Stomach (tissue), 9 donors: ENCODE measurements around the gene UPF2. TPM values are rescaled to one million over a fixed set of nuclear protein-coding genes. Genes with fewer than 3 reads are reported as not detected.
A peak's percentile ranks its signal among the peaks of the same experiment; 100 is the strongest.

ENCODE experiments used
- DNase-seq, 2 donors: peaks; one replicate each; pipeline versions ENCODE4 v3.0.0 to v3.0.0-alpha.2; 2013 to 2019
- H3K27ac ChIP-seq, 5 donors: fragments of 200-600 bp in 4 of 5; sonication (generic) in 4 of 5; one replicate each; pipeline ENCODE4 v1.5.1; 2013 to 2019; ENCODE audit warnings: mild to moderate bottlenecking in 1 of 5, moderate library complexity in 1 of 5
- H3K27me3 ChIP-seq, 3 donors: fragments of 200-600 bp; sonication (generic); one replicate each; pipeline ENCODE4 v1.5.1; 2017 to 2019; ENCODE audit warnings: mixed run types in 1 of 3
- H3K36me3 ChIP-seq, 4 donors: fragments of 200-600 bp; sonication (generic); 1 replicate in 3 of 4; 2 replicates in 1 of 4; pipeline ENCODE4 v1.5.1; 2016 to 2019
- H3K4me1 ChIP-seq, 4 donors: fragments of 200-600 bp; sonication (generic); one replicate each; pipeline ENCODE4 v1.5.1; 2016 to 2019
- H3K4me3 ChIP-seq, 4 donors: fragments of 200-600 bp; sonication (generic) in 3 of 4; one replicate each; pipeline ENCODE4 v1.5.1; 2016 to 2019; ENCODE audit warnings: mild to moderate bottlenecking in 1 of 4
- H3K9me3 ChIP-seq, 4 donors: fragments of 200-600 bp; sonication (generic); one replicate each; pipeline ENCODE4 v1.5.1; 2016 to 2019
- CTCF ChIP-seq, 7 experiments: fragments of 450-650 bp in 4 of 7; fragments of 200-600 bp in 3 of 7; sonication (generic) in 3 of 7; IDR thresholded peaks; one replicate each; pipeline ENCODE4 v1.5.1; 2016 to 2019; ENCODE audit warnings: antibody characterized with exemption in 7 of 7, control low read depth in 2 of 7, mild to moderate bottlenecking in 1 of 7
- EP300 ChIP-seq: sonication (generic); formaldehyde crosslinking; IDR thresholded peaks from one replicate; pipeline ENCODE4 v1.6.1; 2017; ENCODE audit warnings: antibody characterized with exemption
- POLR2A ChIP-seq, 4 donors: fragments of 450-650 bp; IDR thresholded peaks; one replicate each; pipeline ENCODE4 v1.6.1; 2016; ENCODE audit warnings: antibody characterized with exemption in 4 of 4, control low read depth in 2 of 4, mild to moderate bottlenecking in 1 of 4, moderate library complexity in 1 of 4
- POLR2AphosphoS5 ChIP-seq, 3 donors: sonication (generic); formaldehyde crosslinking; IDR thresholded peaks; one replicate each; pipeline ENCODE4 v1.6.1; 2016; ENCODE audit warnings: antibody characterized with exemption in 3 of 3
- WGBS, 5 donors: extraction: QIAGEN DNeasy Blood & Tissue Kit in 3 of 5; methylation state at CpG; one replicate each; pipeline versions ENCODE4 v1.1.5 to v1.1.7; 2013 to 2018; 5-methylcytosine and 5-hydroxymethylcytosine counted together
- intact Hi-C: fragments of 100-400 bp; cut with DNase I; formaldehyde crosslinking; loops from one replicate; pipeline ENCODE4 v1.15.1; 2023; ENCODE audit warnings: low total_unique reads
- polyA plus RNA-seq, 3 donors: library from polyadenylated mRNA; stranded (reverse); fragments of 200-250 nt; gene quantifications; one replicate each; pipeline ENCODE4 v1.2.3, GENCODE V29; 2013
- total RNA-seq, 5 donors: library from RNA; depleted of rRNA; stranded (reverse); fragments of >200 nt; gene quantifications; one replicate each; pipeline versions ENCODE4 v1.1.0 to v1.2.3, GENCODE V29; 2014 to 2016
- donor health status: healthy with polysubstance abuse.
- donor health status: Bipolar disorder and iron deficiency.
- donor health status: healthy.

The UPF2 gene
- total and polyA plus RNA-seq, 8 donors: 8.7 to 48.6 (median 17.2) TPM

- H3K27ac ChIP-seq: no peak overlapping the region
- TF ChIP-seq CTCF (IDR thresholded peaks at IDR 0.05): no peak
- TF ChIP-seq EP300: no peak
- no peak overlapping the region for H3K4me3 ChIP-seq
- intact Hi-C loops: no loop called here
- DNase-seq: no peak
- 94 to 98% (median 97%) methylated on average over 4 of the region's 4 CpGs for WGBS, 5 donors
- peaks cover 56 to 100% (median 99%) of the 10 kb centered on the region in 4 donors for H3K36me3 ChIP-seq
- no peaks in the 10 kb centered on the region for H3K4me1 ChIP-seq
- no peaks in the 10 kb centered on the region for H3K9me3 ChIP-seq
- H3K27me3 ChIP-seq: no peaks in the 10 kb centered on the region
Measured at GRCh38 chr10:11959966-11960365, 82.6 kb downstream of the UPF2 start.

- Histone ChIP-seq H3K4me1 (no peaks in the 10 kb centered on the region), H3K9me3 (no peaks in the 10 kb centered on the region), H3K27me3 (no peaks in the 10 kb centered on the region), H3K36me3 (peaks cover 48 to 100% (median 99%) of the 10 kb centered on the region in 4 donors), H3K27ac (no peak overlapping the region), H3K4me3 (no peak overlapping the region)
- TF ChIP-seq POLR2AphosphoS5 (IDR thresholded peaks at IDR 0.05): no peak
- no peak for TF ChIP-seq EP300
- TF ChIP-seq CTCF (IDR thresholded peaks at IDR 0.05): no peak
- TF ChIP-seq POLR2A (IDR thresholded peaks at IDR 0.05): no peak
- WGBS, 5 donors: 64 to 85% (median 72%) methylated on average over 7 of the region's 7 CpGs
- intact Hi-C loops: no loop called here
- DNase-seq: peak in 1 of 2 donors; percentile 41
Measured at GRCh38 chr10:11958956-11959355, 83.7 kb downstream of the UPF2 start.

- H3K36me3 ChIP-seq: peaks cover 7 to 89% (median 84%) of the 10 kb centered on the region in 4 donors
- TF ChIP-seq POLR2A (IDR thresholded peaks at IDR 0.05): no peak
- no peak for TF ChIP-seq EP300
- TF ChIP-seq CTCF (IDR thresholded peaks at IDR 0.05): no peak
- TF ChIP-seq POLR2AphosphoS5 (IDR thresholded peaks at IDR 0.05): no peak
- H3K9me3 ChIP-seq: no peaks in the 10 kb centered on the region
- DNase-seq: no peak
- 90 to 96% (median 96%) methylated on average over 5 of the region's 5 CpGs for WGBS, 5 donors
- no peaks in the 10 kb centered on the region for H3K4me1 ChIP-seq
- no peak overlapping the region for H3K4me3 ChIP-seq
- no peaks in the 10 kb centered on the region for H3K27me3 ChIP-seq
- intact Hi-C loops: no loop called here
- no peak overlapping the region for H3K27ac ChIP-seq
Measured at GRCh38 chr10:11951695-11952094, 90.9 kb downstream of the UPF2 start.

GRCh38 chr10:11950325-11951018 is 92.1 kb downstream of the UPF2 start:
- no peak for TF ChIP-seq CTCF (IDR thresholded peaks at IDR 0.05)
- TF ChIP-seq POLR2A (IDR thresholded peaks at IDR 0.05): no peak
- no peak for TF ChIP-seq POLR2AphosphoS5 (IDR thresholded peaks at IDR 0.05)
- TF ChIP-seq EP300: no peak
- H3K27me3 ChIP-seq: no peaks in the 10 kb centered on the region
- 79 to 91% (median 84%) methylated on average over 9 of the region's 9 CpGs for WGBS, 5 donors
- no peak overlapping the region for H3K27ac ChIP-seq
- DNase-seq: no peak
- peaks cover 6 to 78% (median 74%) of the 10 kb centered on the region in 4 donors for H3K36me3 ChIP-seq
- intact Hi-C loops: no loop called here
- H3K9me3 ChIP-seq: no peaks in the 10 kb centered on the region
- H3K4me3 ChIP-seq: no peak overlapping the region
- peaks cover 0 to 2% (median 0%) of the 10 kb centered on the region in 4 donors for H3K4me1 ChIP-seq
